ENCODE data around the gene PGM1.

DNA sequence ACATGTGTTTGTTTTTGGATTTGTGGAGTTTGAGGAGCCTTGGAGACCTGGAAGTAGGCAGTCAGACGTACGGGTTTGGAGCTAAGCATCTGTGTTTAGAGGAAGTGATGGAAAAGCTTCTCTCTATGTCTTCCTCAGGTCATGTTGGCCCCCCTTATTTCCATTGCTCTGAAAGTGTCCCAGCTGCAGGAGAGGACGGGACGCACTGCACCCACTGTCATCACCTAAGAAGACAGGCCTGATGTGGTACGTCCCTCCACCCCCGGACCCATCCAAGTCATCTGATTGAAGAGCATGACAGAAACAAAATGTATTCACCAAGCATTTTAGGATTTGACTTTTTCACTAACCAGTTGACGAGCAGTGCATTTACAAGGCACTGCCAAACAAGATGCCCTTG, 66.2 kb downstream of the PGM1 start:
- TF ChIP-seq, protein P1, sequence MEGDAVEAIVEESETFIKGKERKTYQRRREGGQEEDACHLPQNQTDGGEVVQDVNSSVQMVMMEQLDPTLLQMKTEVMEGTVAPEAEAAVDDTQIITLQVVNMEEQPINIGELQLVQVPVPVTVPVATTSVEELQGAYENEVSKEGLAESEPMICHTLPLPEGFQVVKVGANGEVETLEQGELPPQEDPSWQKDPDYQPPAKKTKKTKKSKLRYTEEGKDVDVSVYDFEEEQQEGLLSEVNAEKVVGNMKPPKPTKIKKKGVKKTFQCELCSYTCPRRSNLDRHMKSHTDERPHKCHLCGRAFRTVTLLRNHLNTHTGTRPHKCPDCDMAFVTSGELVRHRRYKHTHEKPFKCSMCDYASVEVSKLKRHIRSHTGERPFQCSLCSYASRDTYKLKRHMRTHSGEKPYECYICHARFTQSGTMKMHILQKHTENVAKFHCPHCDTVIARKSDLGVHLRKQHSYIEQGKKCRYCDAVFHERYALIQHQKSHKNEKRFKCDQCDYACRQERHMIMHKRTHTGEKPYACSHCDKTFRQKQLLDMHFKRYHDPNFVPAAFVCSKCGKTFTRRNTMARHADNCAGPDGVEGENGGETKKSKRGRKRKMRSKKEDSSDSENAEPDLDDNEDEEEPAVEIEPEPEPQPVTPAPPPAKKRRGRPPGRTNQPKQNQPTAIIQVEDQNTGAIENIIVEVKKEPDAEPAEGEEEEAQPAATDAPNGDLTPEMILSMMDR (IDR thresholded peaks at IDR 0.05 in 2 of 3, conservative IDR thresholded peaks at IDR 0.05 in 1 of 3; ENCODE audit: control insufficient read depth in 2 of 3, extremely low read depth in 1 of 3, insufficient read depth in 1 of 3, low read depth in 3 of 3, low read length in 3 of 3): no peak
- TF ChIP-seq BHLHE40 (IDR thresholded peaks at IDR 0.05; ENCODE audit: borderline replicate concordance in 1 of 2, low read depth in 2 of 2, low read length in 1 of 2) (no peak), CBX5 (IDR thresholded peaks at IDR 0.05; ENCODE audit: low read depth) (no peak), HDAC6 (IDR thresholded peaks at IDR 0.05; ENCODE audit: unreplicated experiment) (no peak), SUZ12 (IDR thresholded peaks at IDR 0.05; ENCODE audit: unreplicated experiment) (no peak), CHD4 (IDR thresholded peaks at IDR 0.05) (no peak), MYC (IDR thresholded peaks at IDR 0.05; ENCODE audit: insufficient read depth, insufficient read length, insufficient replicate concordance, low read length, severe bottlenecking) (no peak), ETV6 (conservative IDR thresholded peaks at IDR 0.05 in 1 of 2, IDR thresholded peaks at IDR 0.05 in 1 of 2; ENCODE audit: borderline replicate concordance in 1 of 2, low read depth in 1 of 2) (no peak), RBBP5 (conservative IDR thresholded peaks at IDR 0.05) (no peak), POLR2AphosphoS2 (IDR thresholded peaks at IDR 0.05; ENCODE audit: low read depth, low read length) (no peak)
- TF ChIP-seq, protein P2, sequence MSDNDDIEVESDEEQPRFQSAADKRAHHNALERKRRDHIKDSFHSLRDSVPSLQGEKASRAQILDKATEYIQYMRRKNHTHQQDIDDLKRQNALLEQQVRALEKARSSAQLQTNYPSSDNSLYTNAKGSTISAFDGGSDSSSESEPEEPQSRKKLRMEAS (IDR thresholded peaks at IDR 0.05; ENCODE audit: low read depth, low read length): no peak
- TF ChIP-seq, protein P3, sequence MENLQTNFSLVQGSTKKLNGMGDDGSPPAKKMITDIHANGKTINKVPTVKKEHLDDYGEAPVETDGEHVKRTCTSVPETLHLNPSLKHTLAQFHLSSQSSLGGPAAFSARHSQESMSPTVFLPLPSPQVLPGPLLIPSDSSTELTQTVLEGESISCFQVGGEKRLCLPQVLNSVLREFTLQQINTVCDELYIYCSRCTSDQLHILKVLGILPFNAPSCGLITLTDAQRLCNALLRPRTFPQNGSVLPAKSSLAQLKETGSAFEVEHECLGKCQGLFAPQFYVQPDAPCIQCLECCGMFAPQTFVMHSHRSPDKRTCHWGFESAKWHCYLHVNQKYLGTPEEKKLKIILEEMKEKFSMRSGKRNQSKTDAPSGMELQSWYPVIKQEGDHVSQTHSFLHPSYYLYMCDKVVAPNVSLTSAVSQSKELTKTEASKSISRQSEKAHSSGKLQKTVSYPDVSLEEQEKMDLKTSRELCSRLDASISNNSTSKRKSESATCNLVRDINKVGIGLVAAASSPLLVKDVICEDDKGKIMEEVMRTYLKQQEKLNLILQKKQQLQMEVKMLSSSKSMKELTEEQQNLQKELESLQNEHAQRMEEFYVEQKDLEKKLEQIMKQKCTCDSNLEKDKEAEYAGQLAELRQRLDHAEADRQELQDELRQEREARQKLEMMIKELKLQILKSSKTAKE (IDR thresholded peaks at IDR 0.05; ENCODE audit: low read depth, poor library complexity, severe bottlenecking): no peak
- TF ChIP-seq, protein P4, sequence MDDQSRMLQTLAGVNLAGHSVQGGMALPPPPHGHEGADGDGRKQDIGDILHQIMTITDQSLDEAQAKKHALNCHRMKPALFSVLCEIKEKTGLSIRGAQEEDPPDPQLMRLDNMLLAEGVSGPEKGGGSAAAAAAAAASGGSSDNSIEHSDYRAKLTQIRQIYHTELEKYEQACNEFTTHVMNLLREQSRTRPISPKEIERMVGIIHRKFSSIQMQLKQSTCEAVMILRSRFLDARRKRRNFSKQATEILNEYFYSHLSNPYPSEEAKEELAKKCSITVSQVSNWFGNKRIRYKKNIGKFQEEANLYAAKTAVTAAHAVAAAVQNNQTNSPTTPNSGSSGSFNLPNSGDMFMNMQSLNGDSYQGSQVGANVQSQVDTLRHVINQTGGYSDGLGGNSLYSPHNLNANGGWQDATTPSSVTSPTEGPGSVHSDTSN (IDR thresholded peaks at IDR 0.05; ENCODE audit: insufficient replicate concordance, low read depth, low read length): no peak

Data from GM12878 (cell line).